Liver (tissue), 2 donors: ENCODE measurements around the gene RD3L.

ENCODE experiments used
- YY1 ChIP-seq: IDR thresholded peaks from 2 replicates; pipeline ENCODE4 v1.6.1; 2016; ENCODE audit warnings: antibody characterized with exemption, mild to moderate bottlenecking
- TF ChIP-seq, protein P1 (sequence below): fragments of 150-350 bp; IDR thresholded peaks from 2 replicates; pipeline ENCODE4 v1.5.1; 2017; ENCODE audit warnings: improper control_type of control experiment, low read depth, low read length; ENCODE audit not compliant: missing input control
- donor health status: healthy.

DNA sequence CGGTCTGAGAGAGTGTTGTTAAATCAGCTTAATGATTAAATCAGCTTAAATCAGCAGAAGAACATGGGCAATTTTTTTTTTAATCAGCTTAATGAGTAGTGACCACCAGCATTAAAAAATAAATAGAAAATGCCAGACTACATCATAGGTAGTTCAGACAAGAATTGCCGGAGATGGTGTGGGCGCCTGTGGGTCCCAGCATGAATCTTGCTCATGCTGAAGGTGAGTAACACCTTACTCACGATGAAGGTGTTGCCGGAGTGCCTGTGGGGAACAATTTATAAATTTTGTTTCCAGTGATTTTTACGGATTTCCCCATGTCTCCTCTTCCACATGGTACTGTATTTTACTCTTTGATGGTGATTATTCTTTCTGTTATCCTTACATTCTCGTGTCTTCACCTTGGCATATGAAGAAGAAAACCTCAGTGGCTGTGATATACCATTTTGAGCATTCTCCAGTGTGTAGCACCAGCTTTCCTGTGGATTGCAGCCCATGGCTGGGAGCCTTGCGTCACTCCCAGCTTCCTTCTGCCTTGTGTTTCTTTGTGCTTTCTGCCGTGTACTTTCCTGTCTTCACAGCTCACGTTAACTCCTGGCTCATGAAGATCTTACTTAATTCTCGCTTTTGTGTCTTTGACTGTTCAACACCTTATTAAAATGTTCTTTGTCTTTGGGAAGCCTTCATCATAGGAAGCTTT, 9.4 kb downstream of the RD3L start:
- TF ChIP-seq, protein P1, sequence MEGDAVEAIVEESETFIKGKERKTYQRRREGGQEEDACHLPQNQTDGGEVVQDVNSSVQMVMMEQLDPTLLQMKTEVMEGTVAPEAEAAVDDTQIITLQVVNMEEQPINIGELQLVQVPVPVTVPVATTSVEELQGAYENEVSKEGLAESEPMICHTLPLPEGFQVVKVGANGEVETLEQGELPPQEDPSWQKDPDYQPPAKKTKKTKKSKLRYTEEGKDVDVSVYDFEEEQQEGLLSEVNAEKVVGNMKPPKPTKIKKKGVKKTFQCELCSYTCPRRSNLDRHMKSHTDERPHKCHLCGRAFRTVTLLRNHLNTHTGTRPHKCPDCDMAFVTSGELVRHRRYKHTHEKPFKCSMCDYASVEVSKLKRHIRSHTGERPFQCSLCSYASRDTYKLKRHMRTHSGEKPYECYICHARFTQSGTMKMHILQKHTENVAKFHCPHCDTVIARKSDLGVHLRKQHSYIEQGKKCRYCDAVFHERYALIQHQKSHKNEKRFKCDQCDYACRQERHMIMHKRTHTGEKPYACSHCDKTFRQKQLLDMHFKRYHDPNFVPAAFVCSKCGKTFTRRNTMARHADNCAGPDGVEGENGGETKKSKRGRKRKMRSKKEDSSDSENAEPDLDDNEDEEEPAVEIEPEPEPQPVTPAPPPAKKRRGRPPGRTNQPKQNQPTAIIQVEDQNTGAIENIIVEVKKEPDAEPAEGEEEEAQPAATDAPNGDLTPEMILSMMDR = no peak
- TF ChIP-seq YY1 = no peak
